HFF-Myc (cell line): ENCODE data around the gene RCOR1.

Experiments
- DNase-seq: peaks from one replicate; pipeline ENCODE4 v3.0.0-alpha.2; 2011; ENCODE audit warnings: low read depth; ENCODE audit errors: extremely low read depth
- H3K4me3 ChIP-seq: replicated peaks from 2 replicates; pipeline ENCODE4 v1.5.1; 2011; ENCODE audit warnings: low read depth, mild to moderate bottlenecking, control low read depth, low read length
- TF ChIP-seq, protein P1 (sequence below): IDR thresholded peaks from 2 replicates; pipeline ENCODE4 v1.5.1; 2012; ENCODE audit warnings: mild to moderate bottlenecking, low read depth, low read length, control low read depth; ENCODE audit errors: missing control alignments

RCOR1 gene

GRCh38 chr14:102690509-102691286 lies 98.2 kb downstream of the RCOR1 start:
- no peak for DNase-seq
- no peak overlapping the region for H3K4me3 ChIP-seq
- TF ChIP-seq, protein P1, sequence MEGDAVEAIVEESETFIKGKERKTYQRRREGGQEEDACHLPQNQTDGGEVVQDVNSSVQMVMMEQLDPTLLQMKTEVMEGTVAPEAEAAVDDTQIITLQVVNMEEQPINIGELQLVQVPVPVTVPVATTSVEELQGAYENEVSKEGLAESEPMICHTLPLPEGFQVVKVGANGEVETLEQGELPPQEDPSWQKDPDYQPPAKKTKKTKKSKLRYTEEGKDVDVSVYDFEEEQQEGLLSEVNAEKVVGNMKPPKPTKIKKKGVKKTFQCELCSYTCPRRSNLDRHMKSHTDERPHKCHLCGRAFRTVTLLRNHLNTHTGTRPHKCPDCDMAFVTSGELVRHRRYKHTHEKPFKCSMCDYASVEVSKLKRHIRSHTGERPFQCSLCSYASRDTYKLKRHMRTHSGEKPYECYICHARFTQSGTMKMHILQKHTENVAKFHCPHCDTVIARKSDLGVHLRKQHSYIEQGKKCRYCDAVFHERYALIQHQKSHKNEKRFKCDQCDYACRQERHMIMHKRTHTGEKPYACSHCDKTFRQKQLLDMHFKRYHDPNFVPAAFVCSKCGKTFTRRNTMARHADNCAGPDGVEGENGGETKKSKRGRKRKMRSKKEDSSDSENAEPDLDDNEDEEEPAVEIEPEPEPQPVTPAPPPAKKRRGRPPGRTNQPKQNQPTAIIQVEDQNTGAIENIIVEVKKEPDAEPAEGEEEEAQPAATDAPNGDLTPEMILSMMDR: no peak

DNA sequence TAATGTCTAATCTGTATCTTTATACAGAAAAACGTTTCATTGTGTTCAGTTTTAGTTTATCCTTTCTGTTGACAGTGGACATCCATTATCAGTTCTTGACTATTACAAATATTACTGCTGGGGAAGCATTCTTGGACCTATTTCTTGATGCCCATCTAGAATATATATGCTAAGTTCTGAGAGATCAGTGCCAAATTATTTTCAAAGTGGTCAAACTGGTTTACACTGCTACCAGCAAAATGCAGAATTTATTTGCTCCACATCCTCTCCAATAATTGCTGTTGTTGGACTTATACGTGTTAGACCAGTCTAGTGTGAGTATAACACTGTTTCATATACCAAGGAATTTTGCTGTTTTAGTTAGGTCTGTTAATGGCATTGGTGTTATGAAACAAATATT lies 99.3 kb downstream of the RCOR1 start:
- no peak overlapping the region for H3K4me3 ChIP-seq
- DNase-seq: no peak
- TF ChIP-seq, protein P1: no peak

DNA sequence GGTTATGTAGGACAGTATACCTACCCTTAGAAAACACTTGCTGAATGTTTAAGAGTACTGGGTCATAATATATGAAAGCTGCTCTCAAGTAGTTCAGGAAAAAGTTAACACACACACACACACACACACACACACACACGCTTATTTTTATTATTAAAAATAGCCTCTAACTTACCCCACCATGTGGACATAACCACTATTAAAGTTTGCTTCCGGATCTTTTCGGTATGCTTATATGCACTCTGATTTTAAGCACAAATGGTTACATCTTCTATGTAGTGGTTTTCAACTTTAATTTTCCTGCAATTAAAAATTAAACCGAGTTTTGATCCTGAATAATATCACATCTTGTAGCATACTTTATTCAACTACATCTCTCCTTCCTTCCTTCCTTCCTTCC lies 99.9 kb downstream of the RCOR1 start:
- H3K4me3 ChIP-seq: no peak overlapping the region
- TF ChIP-seq, protein P1: no peak
- no peak for DNase-seq

DNA sequence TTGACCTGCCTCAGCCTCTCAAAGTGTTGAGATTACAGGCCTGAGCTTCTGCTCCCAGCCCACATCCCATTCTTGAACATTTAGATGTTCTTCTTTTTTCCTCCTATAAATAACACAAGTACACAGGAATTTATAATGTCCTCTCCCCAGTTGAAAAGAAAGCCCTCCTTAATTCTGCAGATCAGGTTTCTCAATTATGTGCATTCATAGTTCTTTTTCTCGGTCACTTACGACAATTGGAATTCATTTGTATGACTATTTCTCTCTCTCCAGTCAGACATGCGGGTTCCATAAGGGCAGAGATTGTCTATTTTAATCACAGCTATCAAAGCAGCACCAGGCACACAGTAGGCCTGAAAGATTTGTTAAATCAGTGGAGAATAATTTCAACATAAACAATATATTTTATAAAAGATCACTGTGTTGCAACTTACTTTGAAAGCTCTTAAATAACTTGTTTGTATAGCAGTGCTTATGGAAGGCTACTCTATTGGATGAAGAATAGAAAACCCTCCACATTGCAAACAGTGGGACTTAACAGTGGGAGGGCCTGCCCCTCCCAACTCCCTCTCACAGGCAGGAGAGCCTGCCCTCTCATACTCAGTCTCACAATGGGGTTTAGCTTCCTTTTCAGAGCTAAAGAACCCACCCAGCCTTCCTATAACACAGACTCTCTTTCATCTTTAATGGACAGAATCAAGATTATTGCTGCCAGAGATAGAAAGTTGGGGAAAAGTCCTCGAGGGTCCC lies 100.7 kb downstream of the RCOR1 start:
- DNase-seq: no peak
- H3K4me3 ChIP-seq: no peak overlapping the region
- TF ChIP-seq, protein P1: no peak

DNA sequence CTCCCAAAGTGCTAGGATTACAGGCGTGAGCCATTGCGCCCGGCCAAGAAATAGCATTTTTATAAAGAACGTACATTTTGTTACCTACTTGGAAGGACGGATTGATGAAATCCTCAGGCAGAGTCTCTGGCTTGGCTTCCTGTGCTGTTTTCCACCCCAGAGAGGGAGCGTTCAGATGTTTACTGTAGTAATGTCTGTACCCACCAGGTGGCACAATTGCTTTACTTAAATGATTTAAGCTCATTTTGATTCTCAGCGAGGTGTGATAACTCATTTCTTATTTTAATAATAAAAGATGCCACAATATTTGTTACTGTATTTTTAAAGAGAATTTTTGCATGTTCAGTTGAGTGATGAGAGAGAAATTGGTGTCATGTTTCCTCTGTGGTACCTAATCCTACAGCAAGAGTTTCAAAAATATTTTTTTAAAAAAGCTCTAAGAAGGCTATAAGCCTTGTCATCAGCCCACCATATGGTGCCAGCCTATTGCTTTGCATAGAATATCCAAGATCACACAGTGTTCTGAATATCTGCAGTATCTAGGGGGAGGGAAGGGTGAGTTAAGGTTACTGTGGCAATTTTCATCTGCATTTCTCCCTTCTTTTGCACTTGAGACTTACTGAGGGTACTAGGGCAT lies 102.2 kb downstream of the RCOR1 start:
- H3K4me3 ChIP-seq: no peak overlapping the region
- DNase-seq: peak; percentile 60

GRCh38 chr14:102695167-102695555 lies 102.7 kb downstream of the RCOR1 start:
- no peak overlapping the region for H3K4me3 ChIP-seq
- DNase-seq: no peak
- TF ChIP-seq, protein P1: no peak

More for the DNA sequence above, 102.2 kb downstream of the RCOR1 start:
- TF ChIP-seq, protein P1: peak; percentile 49
